ENCODE measurements around the gene LRFN2. TPM values are rescaled to one million over a fixed set of nuclear protein-coding genes. Genes with fewer than 3 reads are reported as not detected.

LRFN2 gene
- total and polyA plus RNA-seq, 2 donors (not counting 1 experiment from before 2014, with no cell fraction given): not detected

DNA sequence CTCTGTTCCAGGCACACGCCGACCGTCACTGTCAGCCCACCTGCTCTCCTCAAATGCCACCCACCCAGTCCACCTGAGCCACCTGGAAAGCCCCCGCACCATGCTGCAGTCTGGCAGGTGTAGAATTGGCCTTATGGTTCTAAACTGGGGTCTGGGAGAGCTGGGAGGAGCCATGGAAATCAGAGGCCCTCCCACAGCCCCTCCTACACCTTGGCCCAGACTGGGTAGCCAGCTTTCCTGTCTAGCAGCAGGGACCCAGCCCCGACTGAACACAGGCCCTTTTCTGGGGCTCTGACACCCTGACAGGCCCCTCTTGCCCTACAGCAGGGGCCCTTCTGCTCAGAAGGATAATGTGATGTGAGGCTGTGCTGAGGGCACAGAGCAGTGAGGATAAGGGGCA is 31.1 kb downstream of the LRFN2 start:
- 79% methylated on average over 5 of the region's 5 CpGs for WGBS (ENCODE audit: insufficient coverage)
- Histone ChIP-seq H3K9ac (ENCODE audit: low read length) (no peak overlapping the region), H3K79me2 (ENCODE audit: control insufficient read depth, insufficient read depth, low read length) (no peaks in the 10 kb centered on the region), H3K9me3 (ENCODE audit: control extremely low read depth in 1 of 3, control insufficient read depth in 2 of 3, insufficient read depth in 1 of 3, low read length in 2 of 3) (no peaks in the 10 kb centered on the region), H3K4me1 (ENCODE audit: control insufficient read depth in 2 of 2, insufficient read depth in 2 of 2, low read length in 2 of 2) (no peaks in the 10 kb centered on the region), H3K4me2 (replicated peaks; ENCODE audit: low read depth, low read length, poor library complexity, severe bottlenecking) (no peak overlapping the region), H2AFZ (ENCODE audit: insufficient read depth, low read depth, low read length, poor library complexity, severe bottlenecking) (no peak overlapping the region), H3K27ac (ENCODE audit: low read length in 2 of 2) (no peak overlapping the region), H3K4me3 (ENCODE audit: control extremely low read depth in 1 of 5, extremely low read depth in 1 of 5, insufficient read depth in 1 of 5, low read depth in 2 of 5, low read length in 4 of 5) (no peak overlapping the region), H3K27me3 (replicated peaks in 1 of 4; ENCODE audit: control extremely low read depth in 1 of 4, control insufficient read depth in 3 of 4, insufficient read depth in 4 of 4, low read length in 3 of 4) (no peaks in the 10 kb centered on the region), H4K20me1 (ENCODE audit: control insufficient read depth, insufficient read depth, low read length, poor library complexity, severe bottlenecking) (no peaks in the 10 kb centered on the region), H3K36me3 (replicated peaks in 1 of 2; ENCODE audit: control extremely low read depth in 1 of 2, control insufficient read depth in 1 of 2, extremely low read depth in 1 of 2, insufficient read depth in 2 of 2, low read length in 1 of 2) (no peaks in the 10 kb centered on the region)
- CTCF ChIA-PET: no interaction called here
- DNase-seq: no peak
- Mint-ChIP-seq H3K9me3 (ENCODE audit: insufficient read depth) (no peaks in the 10 kb centered on the region), H3K27ac (no peak overlapping the region), H3K4me3 (no peak overlapping the region), H3K27me3 (peaks cover 3% of the 10 kb centered on the region), H3K4me1 (no peaks in the 10 kb centered on the region)
- intact Hi-C loops (cut with micrococcal nuclease): no loop called here
- POLR2A ChIA-PET: no interaction called here
- TF ChIP-seq EZH2 (IDR thresholded peaks at IDR 0.05; ENCODE audit: borderline replicate concordance, insufficient read depth, low read depth, low read length, poor library complexity, severe bottlenecking): no peak
- TF ChIP-seq CTCF (IDR thresholded peaks at IDR 0.05): no peak
- ATAC-seq (ENCODE audit: low read depth): no peak

- Mint-ChIP-seq H3K27ac (no peak overlapping the region), H3K27me3 (peaks cover 3% of the 10 kb centered on the region), H3K4me1 (no peaks in the 10 kb centered on the region), H3K9me3 (ENCODE audit: insufficient read depth) (no peaks in the 10 kb centered on the region), H3K4me3 (no peak overlapping the region)
- intact Hi-C loops (cut with micrococcal nuclease): no loop called here
- Histone ChIP-seq H3K36me3 (replicated peaks in 1 of 2; ENCODE audit: control extremely low read depth in 1 of 2, control insufficient read depth in 1 of 2, extremely low read depth in 1 of 2, insufficient read depth in 2 of 2, low read length in 1 of 2) (no peaks in the 10 kb centered on the region), H3K27ac (ENCODE audit: low read length in 2 of 2) (no peak overlapping the region), H3K4me3 (ENCODE audit: control extremely low read depth in 1 of 5, extremely low read depth in 1 of 5, insufficient read depth in 1 of 5, low read depth in 2 of 5, low read length in 4 of 5) (no peak overlapping the region), H2AFZ (ENCODE audit: insufficient read depth, low read depth, low read length, poor library complexity, severe bottlenecking) (no peak overlapping the region), H3K27me3 (replicated peaks in 1 of 4; ENCODE audit: control extremely low read depth in 1 of 4, control insufficient read depth in 3 of 4, insufficient read depth in 4 of 4, low read length in 3 of 4) (no peaks in the 10 kb centered on the region), H3K4me2 (replicated peaks; ENCODE audit: low read depth, low read length, poor library complexity, severe bottlenecking) (no peak overlapping the region), H3K4me1 (ENCODE audit: control insufficient read depth in 2 of 2, insufficient read depth in 2 of 2, low read length in 2 of 2) (no peaks in the 10 kb centered on the region), H4K20me1 (ENCODE audit: control insufficient read depth, insufficient read depth, low read length, poor library complexity, severe bottlenecking) (no peaks in the 10 kb centered on the region), H3K9me3 (ENCODE audit: control extremely low read depth in 1 of 3, control insufficient read depth in 2 of 3, insufficient read depth in 1 of 3, low read length in 2 of 3) (no peaks in the 10 kb centered on the region), H3K79me2 (ENCODE audit: control insufficient read depth, insufficient read depth, low read length) (no peaks in the 10 kb centered on the region), H3K9ac (ENCODE audit: low read length) (no peak overlapping the region)
- ATAC-seq (ENCODE audit: low read depth) (no peak), DNase-seq (no peak)
- ChIA-PET CTCF (no interaction called here), POLR2A (no interaction called here)
- no peak for TF ChIP-seq EZH2 (IDR thresholded peaks at IDR 0.05; ENCODE audit: borderline replicate concordance, insufficient read depth, low read depth, low read length, poor library complexity, severe bottlenecking)
- no peak for TF ChIP-seq CTCF (IDR thresholded peaks at IDR 0.05)
- 85% methylated on average over 5 of the region's 8 CpGs for WGBS (ENCODE audit: insufficient coverage)
Observed at GRCh38 chr6:40555092-40555491, 32.1 kb downstream of the LRFN2 start.
